ENCODE measurements around the gene ARF1. TPM values are rescaled to one million over a fixed set of nuclear protein-coding genes. Genes with fewer than 3 reads are reported as not detected.

Gene ARF1
- total RNA-seq, 2 donors from 2014 or later, result 478 to 512 TPM

- TF ChIP-seq POLR2A (IDR thresholded peaks at IDR 0.05), result no peak
- TF ChIP-seq POLR2AphosphoS5 (IDR thresholded peaks at IDR 0.05), result no peak
- no peak for TF ChIP-seq CTCF (IDR thresholded peaks at IDR 0.05)
- Histone ChIP-seq H3K4me3 (no peak overlapping the region), H3K36me3 (no peaks in the 10 kb centered on the region), H3K27me3 (replicated peaks; ENCODE audit: insufficient read depth) (no peaks in the 10 kb centered on the region), H3K4me1 (replicated peaks) (no peaks in the 10 kb centered on the region), H3K9me3 (no peaks in the 10 kb centered on the region), H3K27ac (no peak overlapping the region)
- intact Hi-C loops (cut with DNase I), result no loop called here
- DNase-seq (ENCODE audit: low spot score), result no peak
- WGBS, result 73% methylated on average over 7 of the region's 7 CpGs
These were observed 37.1 kb upstream of the ARF1 start for GRCh38 chr1:228045405-228045804.

DNA sequence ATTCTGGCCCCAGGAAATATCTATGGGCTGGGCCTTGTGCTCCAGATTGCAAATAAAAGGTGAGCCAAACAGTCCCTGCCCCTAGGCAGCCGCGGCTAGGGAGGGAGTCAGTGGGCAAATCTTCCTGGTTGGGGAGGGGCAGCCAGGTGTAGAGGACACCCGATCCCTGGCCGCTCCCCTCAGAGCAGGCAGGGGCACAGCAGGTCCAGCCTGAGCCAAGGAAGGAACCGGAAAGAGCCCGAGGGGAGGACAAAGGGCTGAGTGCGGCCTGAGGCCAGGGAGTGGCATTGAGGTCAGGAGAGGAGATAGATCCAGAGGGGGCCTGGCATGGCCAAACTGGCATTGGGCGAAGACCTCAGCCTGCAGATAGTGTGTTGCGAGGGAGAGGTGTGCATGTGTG lies 36.6 kb upstream of the ARF1 start:
- WGBS, result 50% methylated on average over 9 of the region's 9 CpGs
- intact Hi-C loops (cut with DNase I), result no loop called here
- no peak overlapping the region for H3K4me3 ChIP-seq
- TF ChIP-seq POLR2AphosphoS5 (IDR thresholded peaks at IDR 0.05) (no peak), POLR2A (IDR thresholded peaks at IDR 0.05) (no peak), CTCF (IDR thresholded peaks at IDR 0.05) (no peak)
- H3K36me3 ChIP-seq, result no peaks in the 10 kb centered on the region
- H3K4me1 ChIP-seq (replicated peaks), result no peaks in the 10 kb centered on the region
- DNase-seq (ENCODE audit: low spot score), result peak; percentile 3
- H3K27me3 ChIP-seq (replicated peaks; ENCODE audit: insufficient read depth), result no peaks in the 10 kb centered on the region
- no peaks in the 10 kb centered on the region for H3K9me3 ChIP-seq
- no peak overlapping the region for H3K27ac ChIP-seq

DNA sequence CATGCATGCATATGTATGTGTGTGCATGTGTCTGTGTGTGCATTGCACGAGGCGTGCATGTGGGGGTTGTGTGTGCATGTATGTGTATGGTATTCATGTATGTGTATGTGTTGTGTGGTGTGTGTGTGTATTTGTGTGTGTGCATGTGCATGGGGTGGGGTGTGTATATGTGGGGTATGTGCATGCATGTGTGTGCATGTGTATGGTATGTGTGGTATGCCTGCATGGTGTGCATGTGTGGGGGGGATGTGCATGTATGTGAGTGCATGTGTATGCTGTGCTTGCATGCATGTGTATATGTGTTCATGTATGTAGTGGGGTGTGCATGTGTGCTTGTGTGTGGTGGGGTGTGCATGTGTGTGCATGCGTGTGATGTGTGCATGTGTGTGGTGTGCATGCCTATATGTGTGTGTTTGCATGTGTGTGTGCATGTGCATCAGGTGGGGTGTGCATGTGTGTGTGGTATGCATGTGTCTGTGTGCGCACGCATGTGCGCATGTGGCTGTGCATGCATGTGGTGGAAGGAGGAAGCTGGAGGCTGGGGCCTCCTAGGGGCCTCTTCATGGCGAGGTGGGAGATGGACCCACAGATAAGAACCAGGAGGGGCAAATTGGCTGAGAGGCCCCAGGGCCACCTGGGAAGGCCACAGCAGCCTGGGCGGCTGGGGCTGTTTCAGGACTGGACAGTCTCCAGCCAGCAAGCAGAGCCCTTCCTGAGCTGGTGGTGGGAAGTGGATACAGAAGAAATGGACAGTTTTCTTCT lies 35.9 kb upstream of the ARF1 start:
- no peaks in the 10 kb centered on the region for H3K27me3 ChIP-seq (replicated peaks; ENCODE audit: insufficient read depth)

DNA sequence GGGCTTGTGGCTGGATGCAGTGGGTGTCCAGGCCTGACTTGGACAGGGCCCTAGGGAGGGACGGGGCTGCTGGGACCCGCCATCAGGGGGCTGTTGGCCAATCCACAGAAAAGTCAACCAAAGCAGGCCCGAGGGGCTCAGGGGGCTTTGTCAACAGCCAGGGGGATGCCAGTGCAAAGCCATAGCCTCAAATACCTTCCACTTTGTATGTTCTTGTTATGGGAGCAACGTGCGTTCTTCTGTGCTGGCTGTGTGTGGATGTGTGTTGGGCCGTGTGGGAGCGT lies 35.4 kb upstream of the ARF1 start:
- intact Hi-C loops (cut with DNase I), result no loop called here
- Histone ChIP-seq H3K4me3 (no peak overlapping the region), H3K4me1 (replicated peaks) (no peaks in the 10 kb centered on the region), H3K27ac (no peak overlapping the region), H3K27me3 (replicated peaks; ENCODE audit: insufficient read depth) (no peaks in the 10 kb centered on the region), H3K9me3 (no peaks in the 10 kb centered on the region), H3K36me3 (no peaks in the 10 kb centered on the region)
- no peak for TF ChIP-seq POLR2AphosphoS5 (IDR thresholded peaks at IDR 0.05)
- no peak for TF ChIP-seq POLR2A (IDR thresholded peaks at IDR 0.05)
- no peak for TF ChIP-seq CTCF (IDR thresholded peaks at IDR 0.05)
- WGBS, result 83% methylated on average over 7 of the region's 7 CpGs
- no peak for DNase-seq (ENCODE audit: low spot score)

More for the DNA sequence above, 35.9 kb upstream of the ARF1 start:
- no peak for TF ChIP-seq POLR2A (IDR thresholded peaks at IDR 0.05)
- no peak for TF ChIP-seq CTCF (IDR thresholded peaks at IDR 0.05)
- no peak for TF ChIP-seq POLR2AphosphoS5 (IDR thresholded peaks at IDR 0.05)
- no peak overlapping the region for H3K27ac ChIP-seq
- no peak for DNase-seq (ENCODE audit: low spot score)
- no peak overlapping the region for H3K4me3 ChIP-seq
- intact Hi-C loops (cut with DNase I), result no loop called here
- H3K4me1 ChIP-seq (replicated peaks), result no peaks in the 10 kb centered on the region
- H3K36me3 ChIP-seq, result no peaks in the 10 kb centered on the region
- WGBS, result 95% methylated on average over 8 of the region's 8 CpGs
- H3K9me3 ChIP-seq, result no peaks in the 10 kb centered on the region

DNA sequence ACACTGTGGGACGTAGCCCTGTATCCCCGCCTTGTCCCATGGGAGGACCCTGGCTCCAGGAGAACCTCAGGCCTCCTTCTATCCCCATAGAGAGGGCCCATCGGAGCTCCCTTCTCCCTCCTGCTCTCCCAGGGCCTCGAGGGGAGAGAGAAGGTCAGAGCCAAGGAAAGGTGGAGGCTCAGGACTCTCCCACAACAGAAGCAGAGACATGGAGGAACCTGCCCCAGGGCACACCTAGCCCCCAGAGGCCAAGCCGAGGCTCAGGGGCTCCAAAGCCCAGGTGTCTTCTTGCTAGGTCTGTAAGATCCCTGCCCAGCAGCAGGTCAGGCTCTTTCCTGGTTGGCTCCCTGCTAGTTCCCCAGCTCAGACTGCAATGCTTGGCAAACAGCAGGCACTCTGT lies 34.4 kb upstream of the ARF1 start:
- TF ChIP-seq POLR2A (IDR thresholded peaks at IDR 0.05) (no peak), POLR2AphosphoS5 (IDR thresholded peaks at IDR 0.05) (no peak), CTCF (IDR thresholded peaks at IDR 0.05) (no peak)
- Histone ChIP-seq H3K27ac (no peak overlapping the region), H3K27me3 (replicated peaks; ENCODE audit: insufficient read depth) (no peaks in the 10 kb centered on the region), H3K9me3 (no peaks in the 10 kb centered on the region), H3K4me3 (no peak overlapping the region), H3K4me1 (replicated peaks) (no peaks in the 10 kb centered on the region), H3K36me3 (no peaks in the 10 kb centered on the region)
- intact Hi-C loops (cut with DNase I), result no loop called here
- no peak for DNase-seq (ENCODE audit: low spot score)
- WGBS, result 83% methylated on average over 5 of the region's 5 CpGs
